ENCODE data around the gene RNASE13.
"Not testable (repeated sequence)": the region's sequence is repeated elsewhere in the genome, so short reads cannot be mapped to it uniquely, and the experiment has no call there.

Gene RNASE13

GRCh38 chr14:21049271-21049673 lies 14.7 kb upstream of the RNASE13 start:
- Histone ChIP-seq H3K36me3 (ENCODE audit: insufficient read depth, low read depth, low read length) (no peaks in the 10 kb centered on the region), H3K4me1 (ENCODE audit: insufficient read depth, low read length) (no peaks in the 10 kb centered on the region), H3K27ac (ENCODE audit: low read length) (no peak overlapping the region), H3K9ac (ENCODE audit: low read depth, low read length) (no peak overlapping the region), H3K9me3 (ENCODE audit: insufficient read depth, low read depth, low read length) (no peaks in the 10 kb centered on the region), H3K4me3 (ENCODE audit: low read length) (no peak overlapping the region), H3K27me3 (ENCODE audit: insufficient read depth, low read length) (no peaks in the 10 kb centered on the region)

DNA sequence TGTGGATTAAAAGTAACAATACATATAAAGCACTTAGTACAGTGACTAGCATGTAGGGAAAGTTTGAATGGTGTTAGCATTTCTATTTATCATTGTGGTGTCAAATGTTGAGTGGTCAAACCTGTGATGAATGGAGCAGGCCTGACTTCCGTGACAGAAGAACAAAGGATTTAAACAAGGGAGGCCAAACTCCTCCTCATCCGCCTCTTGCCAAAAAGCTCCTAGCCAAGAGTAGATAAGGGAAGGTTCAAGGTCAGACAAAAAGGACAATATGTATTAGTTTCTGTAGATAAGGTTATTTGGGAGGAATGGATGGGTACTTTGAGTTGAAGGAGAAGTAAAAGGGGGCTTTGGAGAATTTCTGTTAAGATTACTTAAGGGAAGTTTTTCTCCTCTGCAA lies 14.0 kb upstream of the RNASE13 start:
- H3K4me1 ChIP-seq (ENCODE audit: insufficient read depth, low read length): no peaks in the 10 kb centered on the region
- H3K9ac ChIP-seq (ENCODE audit: low read depth, low read length): no peak overlapping the region
- no peak overlapping the region for H3K4me3 ChIP-seq (ENCODE audit: low read length)
- no peaks in the 10 kb centered on the region for H3K27me3 ChIP-seq (ENCODE audit: insufficient read depth, low read length)
- no peak overlapping the region for H3K27ac ChIP-seq (ENCODE audit: low read length)
- no peaks in the 10 kb centered on the region for H3K9me3 ChIP-seq (ENCODE audit: insufficient read depth, low read depth, low read length)
- no peaks in the 10 kb centered on the region for H3K36me3 ChIP-seq (ENCODE audit: insufficient read depth, low read depth, low read length)

GRCh38 chr14:21047378-21047781 lies 12.8 kb upstream of the RNASE13 start:
- H3K27ac ChIP-seq (ENCODE audit: low read length): no peak overlapping the region
- no peaks in the 10 kb centered on the region for H3K4me1 ChIP-seq (ENCODE audit: insufficient read depth, low read length)
- H3K27me3 ChIP-seq (ENCODE audit: insufficient read depth, low read length): no peaks in the 10 kb centered on the region

GRCh38 chr14:21043974-21044618 lies 9.5 kb upstream of the RNASE13 start:
- no peak overlapping the region for H3K27ac ChIP-seq (ENCODE audit: low read length)
- H3K9ac ChIP-seq (ENCODE audit: low read depth, low read length): no peak overlapping the region
- no peaks in the 10 kb centered on the region for H3K36me3 ChIP-seq (ENCODE audit: insufficient read depth, low read depth, low read length)
- no peaks in the 10 kb centered on the region for H3K27me3 ChIP-seq (ENCODE audit: insufficient read depth, low read length)
- no peak overlapping the region for H3K4me3 ChIP-seq (ENCODE audit: low read length)
- peaks cover 9% of the 10 kb centered on the region; the same call in 1 of the 2 replicates for H3K4me1 ChIP-seq (ENCODE audit: insufficient read depth, low read length)
- H3K9me3 ChIP-seq (ENCODE audit: insufficient read depth, low read depth, low read length): no peaks in the 10 kb centered on the region

More at GRCh38 chr14:21047378-21047781, 12.8 kb upstream of the RNASE13 start:
- H3K9me3 ChIP-seq (ENCODE audit: insufficient read depth, low read depth, low read length): no peaks in the 10 kb centered on the region
- H3K9ac ChIP-seq (ENCODE audit: low read depth, low read length): no peak overlapping the region
- H3K4me3 ChIP-seq (ENCODE audit: low read length): no peak overlapping the region
- no peaks in the 10 kb centered on the region for H3K36me3 ChIP-seq (ENCODE audit: insufficient read depth, low read depth, low read length)

DNA sequence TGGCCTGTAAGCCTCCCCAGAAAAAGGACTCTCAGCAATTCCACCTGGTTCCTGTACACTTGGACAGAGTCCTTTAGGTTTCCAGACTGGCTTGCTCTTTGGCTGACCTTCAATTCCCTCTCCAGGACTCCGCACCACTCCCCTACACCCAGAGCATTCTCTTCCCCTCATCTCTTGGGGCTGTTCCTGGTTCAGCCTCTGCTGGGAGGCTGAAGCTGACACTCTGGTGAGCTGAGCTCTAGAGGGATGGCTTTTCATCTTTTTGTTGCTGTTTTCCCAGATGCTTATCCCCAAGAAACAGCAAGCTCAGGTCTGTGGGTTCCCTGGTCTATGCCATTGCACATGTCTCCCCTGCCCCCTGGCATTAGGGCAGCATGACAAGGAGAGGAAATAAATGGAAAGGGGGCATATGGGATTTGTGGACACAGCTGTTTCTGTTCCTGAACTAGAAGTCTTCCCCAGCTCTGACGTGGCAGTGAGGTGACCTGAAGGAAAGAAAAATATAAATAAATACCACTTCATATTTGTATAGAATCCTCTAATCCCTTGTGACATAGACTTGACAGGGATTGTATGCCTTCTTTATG lies 8.9 kb upstream of the RNASE13 start:
- no peak overlapping the region for H3K4me3 ChIP-seq (ENCODE audit: low read length)
- H3K9me3 ChIP-seq (ENCODE audit: insufficient read depth, low read depth, low read length): no peaks in the 10 kb centered on the region
- H3K27ac ChIP-seq (ENCODE audit: low read length): no peak overlapping the region
- H3K4me1 ChIP-seq (ENCODE audit: insufficient read depth, low read length): peaks cover 15% of the 10 kb centered on the region; the same call in 1 of the 2 replicates
- no peaks in the 10 kb centered on the region for H3K36me3 ChIP-seq (ENCODE audit: insufficient read depth, low read depth, low read length)
- H3K9ac ChIP-seq (ENCODE audit: low read depth, low read length): no peak overlapping the region
- no peaks in the 10 kb centered on the region for H3K27me3 ChIP-seq (ENCODE audit: insufficient read depth, low read length)

DNA sequence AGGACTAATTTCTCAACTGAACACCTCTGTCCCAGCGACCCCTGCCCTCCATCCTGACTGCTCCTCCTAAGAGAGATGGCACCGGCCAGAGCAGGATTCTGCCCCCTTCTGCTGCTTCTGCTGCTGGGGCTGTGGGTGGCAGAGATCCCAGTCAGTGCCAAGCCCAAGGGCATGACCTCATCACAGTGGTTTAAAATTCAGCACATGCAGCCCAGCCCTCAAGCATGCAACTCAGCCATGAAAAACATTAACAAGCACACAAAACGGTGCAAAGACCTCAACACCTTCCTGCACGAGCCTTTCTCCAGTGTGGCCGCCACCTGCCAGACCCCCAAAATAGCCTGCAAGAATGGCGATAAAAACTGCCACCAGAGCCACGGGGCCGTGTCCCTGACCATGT lies 8.3 kb upstream of the RNASE13 start:
- no peaks in the 10 kb centered on the region for H3K27me3 ChIP-seq (ENCODE audit: insufficient read depth, low read length)
- no peak overlapping the region for H3K4me3 ChIP-seq (ENCODE audit: low read length)
- H3K36me3 ChIP-seq (ENCODE audit: insufficient read depth, low read depth, low read length): no peaks in the 10 kb centered on the region
- peaks cover 15% of the 10 kb centered on the region; the same call in 1 of the 2 replicates for H3K4me1 ChIP-seq (ENCODE audit: insufficient read depth, low read length)
- no peak overlapping the region for H3K27ac ChIP-seq (ENCODE audit: low read length)
- H3K9ac ChIP-seq (ENCODE audit: low read depth, low read length): no peak overlapping the region
- no peaks in the 10 kb centered on the region for H3K9me3 ChIP-seq (ENCODE audit: insufficient read depth, low read depth, low read length)

DNA sequence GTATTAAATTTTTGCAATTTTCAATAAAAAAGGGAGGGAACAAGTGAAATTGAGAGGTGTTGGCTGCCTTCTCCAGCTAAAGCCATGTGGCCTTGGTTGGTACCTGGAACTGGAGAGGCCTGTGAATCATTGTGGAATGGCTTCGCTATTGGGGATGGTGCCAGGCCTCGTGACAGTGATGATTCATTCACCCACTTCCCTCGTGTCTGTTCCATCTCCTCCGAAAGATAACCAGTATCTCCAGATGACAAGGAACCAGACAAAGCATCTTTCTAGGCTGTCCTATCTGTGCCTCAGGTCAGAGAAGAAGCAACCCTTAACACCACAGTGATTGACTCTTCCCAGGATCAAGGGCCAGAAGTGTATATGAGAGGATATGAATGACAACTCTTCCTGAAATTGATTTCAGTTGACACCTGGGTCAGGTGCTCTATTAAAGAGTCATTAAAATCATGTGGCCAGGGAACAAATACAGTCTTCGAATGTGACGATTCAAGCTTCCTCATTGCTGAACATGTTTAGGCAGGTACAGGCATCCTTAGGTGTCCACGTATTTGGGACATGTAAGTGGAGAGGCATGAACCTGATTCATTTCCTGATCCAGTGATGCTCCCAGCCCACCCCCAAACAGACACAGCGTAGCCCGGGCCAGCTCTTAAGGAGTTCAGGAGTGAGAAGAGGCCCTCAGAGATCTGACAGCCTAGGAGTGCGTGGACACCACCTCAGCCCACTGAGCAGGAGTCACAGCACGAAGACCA lies 7.2 kb upstream of the RNASE13 start, which contains the start of gene RNASE7:
TSS of gene RNASE7 (plus strand) at position 687 of the 758 bp plus-strand sequence. CDS start 631 bp downstream, outside the sequence.
- H3K27ac ChIP-seq (ENCODE audit: low read length): no peak within 1 kb of the TSS
- H3K9me3 ChIP-seq (ENCODE audit: insufficient read depth, low read depth, low read length): no peaks in the 10 kb centered on the region
- H3K36me3 ChIP-seq (ENCODE audit: insufficient read depth, low read depth, low read length): no peaks in the 10 kb centered on the region
- peaks cover 15% of the 10 kb centered on the region; the same call in 1 of the 2 replicates for H3K4me1 ChIP-seq (ENCODE audit: insufficient read depth, low read length)
- H3K4me3 ChIP-seq (ENCODE audit: low read length): no peak within 1 kb of the TSS
- no peak within 1 kb of the TSS for H3K9ac ChIP-seq (ENCODE audit: low read depth, low read length)
- H3K27me3 ChIP-seq (ENCODE audit: insufficient read depth, low read length): no peaks in the 10 kb centered on the region

- H3K27ac ChIP-seq (ENCODE audit: low read length); H3K9me3 ChIP-seq (ENCODE audit: insufficient read depth, low read depth, low read length); H3K4me3 ChIP-seq (ENCODE audit: low read length); H3K27me3 ChIP-seq (ENCODE audit: insufficient read depth, low read length); H3K9ac ChIP-seq (ENCODE audit: low read depth, low read length); H3K36me3 ChIP-seq (ENCODE audit: insufficient read depth, low read depth, low read length): not testable (repeated sequence)
- peaks cover 15% of the 10 kb centered on the region; the same call in 1 of the 2 replicates for H3K4me1 ChIP-seq (ENCODE audit: insufficient read depth, low read length)
These were observed 6.3 kb upstream of the RNASE13 start for GRCh38 chr14:21040941-21041340.

DNA sequence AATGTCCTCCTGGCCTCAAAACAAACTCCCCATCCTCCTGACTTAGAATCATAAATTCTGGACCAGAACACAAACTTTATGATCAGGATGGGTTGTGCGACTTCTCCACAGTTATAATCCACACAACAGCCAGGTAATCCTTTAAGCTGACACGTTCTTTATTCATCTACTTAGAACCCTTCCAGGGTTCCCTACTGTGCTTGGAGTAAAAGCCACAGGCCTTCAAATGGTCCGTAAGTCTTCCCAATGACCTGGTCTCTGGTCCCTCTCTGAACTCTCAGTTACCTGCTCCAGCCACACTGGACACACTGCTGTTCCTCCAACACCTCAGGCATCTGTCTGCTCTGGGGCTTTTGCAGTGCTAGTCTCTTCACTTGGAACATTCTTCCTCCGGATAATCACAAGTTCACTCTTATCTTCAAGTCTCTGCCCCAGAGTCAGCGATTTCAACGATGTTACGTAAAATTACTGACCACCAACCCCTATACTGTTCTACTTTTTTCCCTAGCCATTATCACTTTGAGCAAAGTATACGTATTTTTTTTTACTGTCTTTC lies 5.8 kb upstream of the RNASE13 start:
- no peak overlapping the region for H3K27ac ChIP-seq (ENCODE audit: low read length)
- H3K9ac ChIP-seq (ENCODE audit: low read depth, low read length): no peak overlapping the region
- H3K4me1 ChIP-seq (ENCODE audit: insufficient read depth, low read length): peaks cover 15% of the 10 kb centered on the region; the same call in 1 of the 2 replicates
- H3K36me3 ChIP-seq (ENCODE audit: insufficient read depth, low read depth, low read length): no peaks in the 10 kb centered on the region
- H3K27me3 ChIP-seq (ENCODE audit: insufficient read depth, low read length): no peaks in the 10 kb centered on the region
- H3K9me3 ChIP-seq (ENCODE audit: insufficient read depth, low read depth, low read length): no peaks in the 10 kb centered on the region
- no peak overlapping the region for H3K4me3 ChIP-seq (ENCODE audit: low read length)

GRCh38 chr14:21039585-21040369 lies 5.2 kb upstream of the RNASE13 start:
- H3K36me3 ChIP-seq (ENCODE audit: insufficient read depth, low read depth, low read length): no peaks in the 10 kb centered on the region
- H3K27ac ChIP-seq (ENCODE audit: low read length): no peak overlapping the region
- peaks cover 15% of the 10 kb centered on the region; the same call in 1 of the 2 replicates for H3K4me1 ChIP-seq (ENCODE audit: insufficient read depth, low read length)

More at GRCh38 chr14:21039585-21040369, 5.2 kb upstream of the RNASE13 start:
- no peaks in the 10 kb centered on the region for H3K27me3 ChIP-seq (ENCODE audit: insufficient read depth, low read length)
- peak overlapping the region; percentile 51; the same call in 1 of the 2 replicates for H3K9ac ChIP-seq (ENCODE audit: low read depth, low read length)
- no peaks in the 10 kb centered on the region for H3K9me3 ChIP-seq (ENCODE audit: insufficient read depth, low read depth, low read length)
- H3K4me3 ChIP-seq (ENCODE audit: low read length): no peak overlapping the region
